HG02840 (cell line): ENCODE data around the gene LPCAT4.
A peak's percentile ranks its signal among the peaks of the same experiment; 100 is the strongest.
"Not testable (repeated sequence)": the region's sequence is repeated elsewhere in the genome, so short reads cannot be mapped to it uniquely, and the experiment has no call there.

Experiments used
- ATAC-seq: cut with Tn5 transposase; IDR thresholded peaks from one replicate; pipeline ENCODE4 v1.9.1; 2021; ENCODE audit warnings: mild to moderate bottlenecking, moderate library complexity, moderate number of reproducible peaks; ENCODE audit not compliant: unreplicated experiment, low FRiP score

Gene LPCAT4

GRCh38 chr15:34367101-34368081, at the start of gene LPCAT4:
Gene LPCAT4, minus strand, starts transcription at chr15:34367196. Its CDS starts 96 bp downstream, at chr15:34367100.
- peak; percentile 79 for ATAC-seq

GRCh38 chr15:34409511-34409910, 42.5 kb upstream of the LPCAT4 start:
- not testable (repeated sequence) for ATAC-seq

- ATAC-seq, result not testable (repeated sequence)
Observed at GRCh38 chr15:34408973-34409372, 42.0 kb upstream of the LPCAT4 start.

- not testable (repeated sequence) for ATAC-seq
Observed at GRCh38 chr15:34403899-34404298, 36.9 kb upstream of the LPCAT4 start.

DNA sequence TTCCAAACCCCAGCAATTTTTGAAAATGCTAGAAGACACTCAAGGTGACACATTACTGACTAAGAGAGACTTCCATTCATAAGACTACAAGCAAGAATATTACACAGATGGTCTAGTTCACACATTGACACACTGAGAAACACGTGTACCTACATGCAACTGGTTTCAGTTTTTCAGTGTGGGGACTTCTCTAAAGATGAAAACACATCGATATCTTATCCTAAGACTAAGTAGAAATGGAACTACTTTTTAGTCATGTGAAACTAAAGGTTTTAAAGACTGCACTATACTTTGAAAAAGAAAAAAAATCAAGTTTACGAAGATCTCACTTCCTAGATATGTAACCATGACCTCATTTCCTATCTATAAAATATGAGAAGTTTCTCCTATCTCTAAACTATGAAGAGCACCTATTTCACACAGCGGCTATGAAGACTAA, 36.2 kb upstream of the LPCAT4 start:
- peak; percentile 68 for ATAC-seq

- not testable (repeated sequence) for ATAC-seq
Observed at GRCh38 chr15:34397637-34398259, 30.8 kb upstream of the LPCAT4 start.

DNA sequence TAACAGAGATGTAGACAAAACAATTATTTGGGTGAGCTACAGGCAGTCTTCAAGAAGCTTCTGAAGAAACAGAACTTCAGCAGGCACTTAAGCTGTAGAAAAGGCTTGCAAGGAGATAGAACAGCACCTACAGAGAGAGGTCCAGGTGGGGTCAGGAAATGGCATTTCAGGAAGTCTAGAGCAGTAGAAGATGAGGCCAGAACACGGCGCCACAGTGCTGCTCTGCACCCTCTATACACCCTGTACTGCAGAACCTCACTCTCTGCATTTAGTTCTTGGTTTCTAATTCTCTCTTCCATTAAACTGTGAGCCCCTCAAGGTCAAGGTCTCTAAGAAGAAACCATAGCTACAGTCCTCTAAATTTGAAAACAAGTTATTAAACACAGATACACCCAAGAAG, 26.0 kb upstream of the LPCAT4 start:
- not testable (repeated sequence) for ATAC-seq

GRCh38 chr15:34389594-34390086, 22.6 kb upstream of the LPCAT4 start:
- ATAC-seq, result not testable (repeated sequence)

DNA sequence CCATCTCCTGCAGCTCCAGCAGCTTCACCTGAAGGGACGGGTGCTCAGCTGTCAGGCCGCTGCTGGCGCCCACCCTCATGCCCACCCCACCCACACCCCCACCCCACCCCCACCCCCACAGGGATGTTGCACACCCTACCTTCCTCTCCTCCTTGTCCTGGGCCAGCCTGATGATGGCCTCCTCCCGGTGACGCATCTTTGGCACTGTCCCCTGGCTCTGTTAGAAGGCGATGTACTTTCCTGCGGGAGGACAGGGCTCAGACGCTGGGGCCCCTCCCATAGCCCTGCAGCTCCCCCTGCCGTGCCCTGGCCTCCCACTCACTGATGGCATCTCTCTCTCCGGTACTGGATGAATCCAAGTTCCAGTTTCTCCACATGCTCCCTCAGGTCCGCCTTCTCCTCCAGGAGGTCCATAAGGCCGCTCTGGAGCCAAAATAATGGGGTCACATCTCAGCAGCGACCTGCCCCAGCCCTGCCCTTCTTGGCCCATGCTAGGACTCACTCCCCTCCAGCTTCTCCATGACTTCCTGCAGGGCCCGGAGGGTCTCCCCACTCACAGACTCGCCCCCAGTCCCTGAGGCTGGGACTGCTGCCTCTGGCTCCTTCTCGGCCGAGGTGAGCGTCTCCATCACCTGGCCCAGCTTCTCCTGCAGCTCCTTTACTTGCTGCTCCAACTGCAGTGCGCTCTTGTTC, 15.0 kb upstream of the LPCAT4 start:
- not testable (repeated sequence) for ATAC-seq

DNA sequence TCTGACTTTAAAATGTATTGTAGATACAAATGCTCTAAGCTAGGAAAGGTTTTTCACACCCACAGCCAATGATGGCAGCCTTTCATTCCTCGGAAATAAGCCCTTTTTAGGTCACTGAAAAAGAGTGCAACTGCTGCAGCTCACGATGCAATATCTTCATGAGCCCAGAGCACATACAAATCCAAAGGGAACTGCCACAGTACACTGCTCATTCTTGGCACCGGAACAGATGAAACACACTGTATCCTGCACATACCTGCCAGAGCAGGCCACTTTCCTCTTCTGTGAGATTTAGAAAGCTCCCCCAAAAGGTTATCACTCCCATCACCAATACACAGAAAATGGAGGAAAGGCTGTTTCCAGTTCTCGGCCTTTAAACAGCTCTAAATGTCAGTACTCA, 13.5 kb upstream of the LPCAT4 start:
- not testable (repeated sequence) for ATAC-seq

GRCh38 chr15:34376856-34377255, 9.9 kb upstream of the LPCAT4 start:
- no peak for ATAC-seq

DNA sequence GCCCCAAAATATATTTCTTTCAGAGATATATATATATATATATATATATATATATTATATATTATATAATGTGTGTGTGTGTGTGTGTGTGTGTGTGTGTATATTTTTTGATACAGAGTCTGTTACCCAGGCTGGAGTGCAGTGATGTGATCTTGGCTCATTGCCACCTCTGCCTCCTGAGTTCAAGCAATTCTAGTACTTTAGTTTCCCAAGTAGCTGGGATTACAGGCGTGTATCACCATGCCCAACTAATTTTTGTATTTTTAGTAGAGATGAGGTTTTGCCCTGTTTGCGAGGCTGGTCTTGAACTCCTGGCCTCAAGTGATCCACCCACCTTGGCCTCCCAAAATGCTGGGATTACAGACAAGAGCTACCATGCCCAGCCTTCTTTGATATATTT, 8.5 kb upstream of the LPCAT4 start:
- not testable (repeated sequence) for ATAC-seq

DNA sequence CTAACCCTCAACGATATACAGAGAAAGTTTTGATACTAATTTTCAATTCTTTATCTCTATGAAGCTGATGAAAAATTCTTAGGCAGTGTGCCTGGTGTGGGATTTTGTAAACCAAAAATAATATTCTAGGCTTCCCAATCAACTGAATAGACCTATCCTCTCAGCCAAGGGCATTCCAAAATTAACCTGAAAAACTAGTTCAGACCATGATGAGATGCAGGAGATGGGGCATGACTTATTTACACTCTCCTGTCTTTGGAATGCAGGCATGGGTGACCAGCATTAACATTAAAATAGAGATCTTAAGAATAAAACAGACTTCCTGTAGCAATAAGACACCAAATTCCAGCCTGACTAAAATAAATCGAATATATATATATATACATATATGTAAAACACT, 7.8 kb upstream of the LPCAT4 start:
- ATAC-seq, result no peak

DNA sequence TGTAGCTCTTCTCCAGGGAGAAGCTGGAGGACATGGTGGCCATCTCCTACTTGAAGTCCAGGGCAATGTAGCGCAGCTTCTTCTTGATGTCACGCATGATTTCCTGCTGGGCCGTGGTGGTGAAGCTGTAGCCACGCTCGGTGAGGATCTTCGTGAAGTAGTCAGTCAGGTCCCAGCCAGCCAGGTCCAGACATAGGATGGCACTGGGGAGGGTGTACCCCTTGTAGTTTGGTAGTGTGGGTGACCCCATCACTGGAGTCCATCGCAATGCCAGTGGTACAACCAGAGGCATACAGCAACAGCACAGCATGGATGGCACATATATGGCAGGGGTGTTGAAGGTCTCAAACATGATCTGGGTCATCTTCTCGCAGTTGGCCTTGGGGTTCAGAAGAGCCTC, 7.0 kb upstream of the LPCAT4 start:
- ATAC-seq, result no peak

DNA sequence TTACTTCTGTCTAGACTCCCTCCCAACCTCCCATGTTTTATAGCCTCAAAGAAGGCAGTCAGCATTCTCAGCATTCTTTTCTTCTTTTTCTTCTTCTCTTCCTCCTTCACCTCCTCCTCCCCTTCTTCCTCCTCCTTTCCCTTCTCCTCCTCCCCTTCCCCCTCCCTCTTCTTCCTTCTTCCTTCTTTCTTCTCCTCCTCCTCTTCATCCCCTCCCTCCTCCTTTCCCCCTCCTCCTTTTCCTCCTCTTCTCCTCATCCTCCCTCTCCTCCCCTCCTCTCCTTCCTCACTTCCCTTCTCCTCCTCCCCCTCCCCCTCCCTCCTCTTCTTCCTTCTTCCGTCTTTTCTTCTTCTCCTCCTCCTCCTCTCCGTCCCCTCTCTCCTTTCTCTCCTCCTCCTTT, 3.6 kb upstream of the LPCAT4 start:
- ATAC-seq, result no peak

DNA sequence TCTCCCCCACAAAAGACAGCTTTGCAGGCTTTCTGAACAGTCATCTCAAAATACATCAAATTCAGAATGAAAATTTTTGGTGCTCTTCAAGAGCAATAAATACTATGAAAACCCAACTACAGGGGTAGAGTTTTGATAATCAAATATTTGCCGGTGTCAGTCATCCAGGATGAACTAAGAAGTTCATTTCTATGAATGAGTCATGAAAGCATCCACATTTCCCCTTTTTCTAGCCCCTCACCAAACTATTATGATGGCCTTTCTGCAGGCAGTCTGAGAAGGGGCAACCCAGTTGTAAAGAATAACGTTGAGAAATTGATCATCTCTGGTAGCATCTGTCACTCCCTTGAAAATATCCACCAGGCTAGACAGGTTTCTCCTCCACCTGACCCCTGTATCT, 3.1 kb upstream of the LPCAT4 start:
- ATAC-seq, result no peak

DNA sequence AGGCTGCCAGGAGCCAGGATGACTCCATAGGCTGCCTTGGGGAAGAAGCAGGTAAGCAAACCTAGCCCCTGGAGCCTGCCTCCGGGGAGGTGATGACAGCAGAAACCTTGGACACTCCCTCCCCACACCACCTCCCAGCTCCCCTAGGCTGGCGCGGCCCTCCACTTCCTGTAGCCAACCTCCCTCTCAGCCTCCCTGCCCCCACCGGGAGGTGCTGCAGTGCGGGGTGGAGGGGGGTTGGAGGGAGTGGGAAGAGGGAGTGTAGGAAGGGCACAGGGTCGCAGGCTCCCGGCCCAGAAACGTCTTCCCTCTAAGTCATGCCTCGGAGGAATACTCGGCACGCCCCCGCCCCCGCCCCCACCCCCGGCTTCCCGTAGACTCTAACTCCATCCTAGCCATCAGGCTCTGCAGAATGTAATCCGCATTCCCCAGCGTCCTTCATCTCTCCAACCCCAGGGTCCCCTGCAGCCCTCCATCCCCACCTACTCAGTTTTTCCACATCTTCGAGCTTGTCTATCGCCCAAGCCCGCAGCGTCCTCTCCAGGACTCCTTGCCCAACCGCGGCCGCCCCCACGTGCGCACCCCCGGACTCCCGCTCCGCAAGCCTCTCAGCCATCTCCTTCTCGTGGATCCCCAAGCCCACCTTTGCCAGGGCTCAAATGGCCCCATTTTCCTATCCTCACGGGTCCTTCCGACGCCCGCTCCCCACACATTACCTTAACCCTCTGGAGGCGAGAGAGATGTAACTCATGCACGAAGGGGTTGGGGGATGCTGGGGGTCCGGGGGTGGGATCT, 528 bp downstream of the LPCAT4 start:
- no peak for ATAC-seq

- ATAC-seq, result no peak
Observed at GRCh38 chr15:34365836-34366235, 1.2 kb downstream of the LPCAT4 start.

DNA sequence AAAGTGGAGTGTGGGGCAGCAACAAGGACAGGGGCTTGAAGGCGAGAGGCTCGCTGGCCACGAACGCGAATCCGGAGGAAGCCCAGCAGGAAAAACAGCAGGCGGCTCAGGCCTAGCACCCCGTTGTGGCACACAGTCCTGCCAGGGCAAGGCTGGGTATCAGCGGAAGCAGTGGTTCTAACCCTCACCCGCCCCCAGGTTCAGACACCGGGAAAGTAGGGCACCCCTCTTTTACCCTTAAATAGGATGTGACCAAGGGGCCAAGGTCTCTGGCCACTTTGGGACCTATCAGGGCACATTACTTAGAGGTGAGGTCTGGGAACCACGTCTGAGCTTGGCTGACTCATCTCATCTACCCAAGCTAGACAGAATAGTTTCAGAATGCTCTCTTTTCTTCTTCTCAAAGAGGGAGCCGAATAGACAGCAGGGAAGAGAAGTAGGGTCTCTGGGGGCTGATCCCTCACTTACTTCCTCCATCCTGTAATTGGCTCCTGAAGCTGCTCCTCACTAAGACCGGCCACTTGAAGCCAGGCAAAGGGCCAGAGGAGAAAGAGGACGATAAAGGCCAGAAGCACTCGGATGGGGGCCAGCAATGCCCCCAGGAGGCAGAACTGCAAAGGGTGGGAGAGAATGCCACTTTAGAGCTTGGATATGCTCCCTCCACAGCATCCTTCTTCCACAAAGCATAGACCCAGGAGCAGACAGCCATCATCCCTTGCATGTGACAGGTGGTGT, 1.7 kb downstream of the LPCAT4 start:
- ATAC-seq, result no peak
